NCI-H2227 (cell line): ENCODE data around the gene CRTAP.
"Not testable (repeated sequence)": the region's sequence is repeated elsewhere in the genome, so short reads cannot be mapped to it uniquely, and the experiment has no call there.

ENCODE experiments used
- DNase-seq: peaks from one replicate; lab custom pipeline; 2025; ENCODE audit not compliant: unreplicated experiment; lab: John Stamatoyannopoulos, UW

CRTAP gene

DNA sequence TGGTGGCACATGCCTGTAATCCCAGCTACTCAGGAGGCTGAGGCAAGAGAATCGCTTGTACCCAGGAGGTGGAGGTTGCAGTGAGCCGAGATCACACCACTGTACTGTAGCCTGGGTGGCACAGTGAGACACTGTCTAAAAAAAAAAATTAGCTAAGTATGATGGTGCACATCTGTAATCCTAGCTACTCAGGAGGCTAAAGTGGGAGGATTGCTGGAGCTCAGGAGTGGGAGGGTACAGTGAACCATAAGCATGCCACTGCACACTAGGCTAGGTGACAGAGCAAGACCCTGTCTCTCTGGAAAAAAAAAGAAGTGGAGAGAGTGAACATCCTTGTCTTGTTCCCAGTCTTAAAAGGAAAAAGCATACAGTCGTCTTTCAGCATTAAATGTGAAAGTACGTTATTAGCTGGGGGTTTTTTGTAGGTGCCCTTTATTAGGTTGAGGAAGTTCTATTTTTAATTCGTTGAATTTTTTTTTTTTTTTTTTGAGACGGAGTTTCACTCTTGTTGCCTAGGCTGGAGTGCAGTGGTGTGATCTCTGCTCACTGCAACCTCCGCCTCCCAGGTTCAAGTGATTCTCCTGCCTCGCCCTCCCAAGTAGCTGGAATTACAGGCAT, 25.3 kb downstream of the CRTAP start:
- not testable (repeated sequence) for DNase-seq

GRCh38 chr3:33139996-33140395, 26.2 kb downstream of the CRTAP start:
- DNase-seq = no peak

- no peak for DNase-seq
Observed at GRCh38 chr3:33141006-33141405, 27.2 kb downstream of the CRTAP start.

- no peak for DNase-seq
Observed at GRCh38 chr3:33144433-33144832, 30.6 kb downstream of the CRTAP start.

DNA sequence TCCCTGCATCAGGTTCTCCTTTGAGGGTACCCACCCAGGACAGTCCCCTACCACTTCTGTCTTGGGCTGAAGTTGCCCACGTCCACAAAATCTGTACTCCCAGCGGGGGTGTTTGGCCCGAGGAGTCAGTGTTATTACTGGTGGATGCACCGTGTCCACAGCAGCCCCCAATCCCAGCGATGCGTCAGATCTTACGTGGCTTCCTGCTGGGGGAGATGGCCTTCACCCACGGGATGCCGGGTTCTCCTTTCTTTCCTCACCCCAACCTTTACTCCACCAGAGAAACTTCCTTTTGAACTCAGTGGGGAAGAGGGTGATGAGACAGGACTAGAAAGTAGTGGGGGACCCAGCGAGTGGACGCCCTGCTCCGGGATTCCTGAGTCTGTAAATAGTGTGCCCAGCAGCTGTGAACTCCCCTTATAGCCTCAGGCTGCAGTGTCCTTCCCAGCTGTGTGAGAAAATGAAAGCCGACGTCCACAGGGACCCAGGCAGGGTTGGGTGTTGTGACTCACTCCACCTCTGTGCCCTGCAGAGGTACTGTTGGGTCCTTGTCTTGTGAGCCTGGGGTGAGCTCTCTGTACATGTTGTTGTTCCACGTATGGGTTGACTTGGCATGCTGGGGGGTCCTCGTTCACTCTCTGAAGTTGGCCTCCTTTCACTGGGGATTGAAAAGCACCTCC, 31.5 kb downstream of the CRTAP start:
- DNase-seq = no peak

DNA sequence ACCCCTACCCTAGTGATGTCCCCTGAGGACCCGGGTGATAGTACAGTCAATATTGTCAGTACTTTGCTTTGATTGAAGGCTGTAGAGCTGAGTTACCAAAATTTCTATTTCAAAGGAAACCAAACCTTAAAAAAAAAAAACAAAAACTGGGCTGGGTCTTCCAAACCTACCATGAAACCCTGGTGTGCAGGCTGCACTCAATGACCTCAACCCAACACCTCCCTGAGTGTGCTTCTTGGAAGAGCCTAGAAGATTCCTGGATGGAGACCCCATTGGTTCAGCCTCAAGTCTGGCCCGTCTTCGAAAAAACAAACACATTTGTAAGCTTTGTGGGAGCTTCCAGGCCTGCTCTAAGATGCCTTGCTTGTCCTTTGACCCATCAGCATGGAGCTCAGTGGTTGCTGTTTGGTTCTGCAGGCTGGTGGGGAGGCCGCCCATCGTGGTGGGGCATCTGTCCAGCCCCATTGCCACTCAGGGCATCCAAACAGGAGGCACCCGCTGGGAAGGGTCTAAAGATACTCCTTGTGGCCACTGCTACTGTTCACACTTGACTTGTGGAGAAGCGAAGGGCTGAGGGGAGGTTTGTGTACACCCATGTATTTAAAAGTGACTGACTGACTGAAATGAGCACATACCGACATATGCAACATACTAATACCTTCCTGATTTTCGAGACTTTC, 32.2 kb downstream of the CRTAP start:
- no peak for DNase-seq

DNA sequence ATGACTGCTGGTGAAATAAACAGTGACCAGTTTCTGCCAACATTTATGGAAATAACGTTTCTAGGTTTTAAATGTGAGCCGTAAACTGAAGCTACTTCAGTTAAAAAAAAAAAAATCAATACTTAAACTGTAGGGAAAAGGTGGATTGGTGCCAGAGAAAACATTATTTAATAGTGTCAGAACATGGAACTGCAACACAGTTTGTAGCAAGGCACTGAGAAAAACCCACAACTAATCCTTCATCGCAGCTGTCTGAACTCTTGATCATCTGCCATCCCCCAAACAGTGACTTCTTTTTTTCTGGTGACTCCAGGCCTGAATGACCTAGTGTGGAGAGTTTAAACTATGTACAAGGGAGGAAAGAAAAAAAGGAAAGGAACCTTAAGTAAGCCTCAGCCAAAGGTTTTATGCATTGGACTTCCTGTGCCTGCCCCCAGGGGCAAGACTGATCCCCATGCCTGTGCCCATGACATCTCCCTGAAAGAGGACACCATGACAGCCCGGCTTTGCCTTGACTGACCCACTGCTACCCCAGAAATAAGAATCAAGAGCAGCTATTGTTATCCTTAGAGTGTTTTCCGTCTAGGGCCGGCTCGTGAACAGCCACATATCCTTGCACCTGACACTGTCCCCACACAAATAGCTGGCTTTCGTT, 33.1 kb downstream of the CRTAP start:
- no peak for DNase-seq

DNA sequence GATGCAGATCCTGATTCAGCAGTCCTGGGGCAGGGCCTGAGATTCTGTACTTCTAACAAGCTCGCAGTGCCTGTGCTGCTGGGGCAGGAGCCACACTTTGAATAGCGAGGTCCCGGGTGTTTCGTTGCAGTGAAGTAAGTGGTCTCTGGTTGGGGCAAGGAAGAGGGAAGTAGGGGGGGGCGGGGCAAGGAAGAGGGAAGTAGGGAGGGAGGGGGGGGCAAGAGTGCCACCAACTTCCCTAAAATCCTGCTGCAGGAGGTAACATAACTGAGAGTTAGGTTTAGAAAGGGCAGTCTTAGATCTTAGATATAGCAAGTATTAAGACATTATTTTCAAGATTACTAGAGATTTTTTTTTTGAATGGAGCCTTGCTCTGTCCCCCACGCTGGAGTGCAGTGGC, 35.5 kb downstream of the CRTAP start:
- no peak for DNase-seq

DNA sequence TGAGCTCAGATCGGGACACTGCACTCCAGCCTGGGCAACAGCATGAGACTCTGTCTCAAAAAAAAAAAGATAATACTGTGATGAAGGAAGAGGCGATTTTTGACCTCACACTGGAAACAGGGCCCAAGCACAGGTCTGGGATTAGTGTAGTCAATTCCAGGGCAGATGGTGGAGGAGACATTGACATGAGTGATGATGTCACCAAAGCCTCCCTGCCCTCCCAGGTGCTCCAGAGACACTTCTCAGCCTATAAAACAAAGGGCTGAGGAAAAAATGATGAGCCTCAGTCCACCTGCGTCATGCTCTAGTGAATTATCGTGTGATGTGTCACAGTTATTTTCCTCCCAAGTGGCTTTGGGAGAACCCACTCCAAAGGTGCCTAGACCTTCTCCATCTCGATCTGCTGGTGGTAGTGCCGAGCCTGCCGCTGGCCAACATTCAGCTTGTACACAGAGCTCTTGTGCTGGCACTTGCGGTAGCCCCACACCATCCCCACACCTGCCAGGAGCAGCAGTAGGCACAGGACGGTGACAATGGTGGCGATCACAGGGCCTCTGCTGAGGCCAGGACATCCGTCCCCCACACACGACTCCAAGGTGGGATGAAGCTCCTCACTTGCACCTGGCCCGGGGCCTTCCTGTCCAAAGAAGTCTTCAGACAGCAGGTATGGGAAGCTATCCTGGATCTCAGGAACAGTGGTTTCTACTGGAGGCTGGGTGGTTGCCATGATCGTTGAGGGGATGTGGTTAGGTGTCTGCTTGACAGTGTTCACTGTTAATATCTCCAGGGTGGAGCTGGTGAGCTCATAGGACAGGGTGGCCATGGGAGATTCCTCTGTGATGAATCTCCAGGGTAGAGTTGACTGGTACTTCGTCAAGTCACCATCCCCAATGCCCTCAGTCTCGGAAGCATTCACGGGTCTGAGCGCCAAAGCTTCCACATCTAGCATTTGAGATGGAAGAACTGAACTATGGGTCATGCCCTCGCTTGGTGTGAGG, 38.8 kb downstream of the CRTAP start:
- DNase-seq = no peak

- no peak for DNase-seq
Observed at GRCh38 chr3:33153782-33154181, 40.0 kb downstream of the CRTAP start.

DNA sequence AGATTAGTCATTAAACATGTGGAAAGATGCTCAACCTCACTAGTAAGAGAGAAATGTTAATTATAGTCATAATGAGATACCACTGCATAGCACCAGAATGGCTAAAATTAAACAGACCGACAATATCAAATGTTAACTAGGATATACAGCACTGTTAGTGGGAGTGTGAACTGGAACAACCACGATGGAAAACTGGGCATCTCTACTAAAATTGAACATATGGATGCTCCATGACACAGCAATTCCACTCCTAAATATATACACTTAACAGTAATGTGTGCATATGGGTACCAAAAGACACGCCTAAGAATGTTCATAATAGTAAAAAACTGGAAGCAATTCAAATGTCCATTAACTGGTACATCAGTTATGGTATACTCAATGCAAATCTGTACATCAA, 41.5 kb downstream of the CRTAP start:
- DNase-seq = no peak

GRCh38 chr3:33159234-33159633, 45.4 kb downstream of the CRTAP start:
- DNase-seq = no peak

DNA sequence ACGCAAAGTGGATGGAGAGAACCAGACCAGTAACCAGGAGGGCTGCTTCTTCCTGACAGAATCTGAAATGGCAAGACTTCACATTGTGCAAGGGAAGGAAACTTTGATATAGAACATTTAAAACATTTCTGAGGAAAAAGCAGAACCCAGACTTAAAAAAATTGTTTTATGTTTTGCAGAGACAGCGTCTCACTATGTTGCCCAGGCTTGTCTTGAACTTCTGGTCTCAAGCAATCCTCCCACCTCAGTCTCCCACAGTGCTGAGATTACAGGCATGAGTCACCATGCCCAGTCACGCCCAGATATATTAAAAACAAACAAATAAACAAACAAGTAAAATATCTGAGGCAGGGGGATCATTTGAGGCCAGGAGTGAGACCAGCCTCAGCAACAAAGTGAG, 46.2 kb downstream of the CRTAP start:
- DNase-seq = no peak

GRCh38 chr3:33162621-33163020, 48.8 kb downstream of the CRTAP start:
- not testable (repeated sequence) for DNase-seq

DNA sequence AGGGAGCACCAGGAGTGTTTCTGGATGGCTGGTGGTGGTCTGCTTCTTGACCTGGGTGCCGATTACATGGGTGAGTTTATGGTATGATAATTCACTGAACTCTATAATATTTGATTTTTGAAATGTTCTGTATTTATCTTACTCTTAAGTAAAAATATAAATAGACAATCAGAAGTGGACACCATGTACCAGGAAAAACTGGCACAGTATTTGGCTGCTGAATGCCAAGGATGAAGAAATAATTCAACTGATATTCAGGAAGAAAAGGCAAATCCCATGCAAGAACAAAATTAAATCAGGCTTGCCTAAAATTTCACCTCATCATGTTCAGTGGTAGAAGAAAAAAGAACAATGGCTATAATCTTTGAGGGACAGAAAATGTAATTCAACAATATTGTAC, 51.6 kb downstream of the CRTAP start:
- no peak for DNase-seq

- no peak for DNase-seq
Observed at GRCh38 chr3:33166095-33166494, 52.3 kb downstream of the CRTAP start.

DNA sequence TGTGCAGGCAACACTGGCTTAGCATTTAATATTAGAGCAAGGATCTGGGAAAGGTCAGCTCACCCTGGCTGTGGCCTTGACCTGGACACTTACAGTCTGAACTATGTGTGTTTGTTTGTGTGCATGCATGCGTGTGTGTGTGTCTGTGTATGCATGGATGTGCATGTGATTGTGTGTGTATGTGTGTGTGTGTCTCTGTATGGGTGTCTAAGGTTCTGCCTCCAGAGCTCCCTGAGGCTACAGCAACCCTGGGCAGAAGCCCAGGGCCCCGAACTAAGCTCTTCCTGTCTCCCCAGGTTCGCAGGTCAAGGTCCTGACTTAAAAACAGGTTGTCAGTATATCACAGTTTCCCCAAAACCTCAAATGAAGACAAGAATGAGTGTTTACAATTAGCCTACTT, 53.5 kb downstream of the CRTAP start:
- DNase-seq = no peak

DNA sequence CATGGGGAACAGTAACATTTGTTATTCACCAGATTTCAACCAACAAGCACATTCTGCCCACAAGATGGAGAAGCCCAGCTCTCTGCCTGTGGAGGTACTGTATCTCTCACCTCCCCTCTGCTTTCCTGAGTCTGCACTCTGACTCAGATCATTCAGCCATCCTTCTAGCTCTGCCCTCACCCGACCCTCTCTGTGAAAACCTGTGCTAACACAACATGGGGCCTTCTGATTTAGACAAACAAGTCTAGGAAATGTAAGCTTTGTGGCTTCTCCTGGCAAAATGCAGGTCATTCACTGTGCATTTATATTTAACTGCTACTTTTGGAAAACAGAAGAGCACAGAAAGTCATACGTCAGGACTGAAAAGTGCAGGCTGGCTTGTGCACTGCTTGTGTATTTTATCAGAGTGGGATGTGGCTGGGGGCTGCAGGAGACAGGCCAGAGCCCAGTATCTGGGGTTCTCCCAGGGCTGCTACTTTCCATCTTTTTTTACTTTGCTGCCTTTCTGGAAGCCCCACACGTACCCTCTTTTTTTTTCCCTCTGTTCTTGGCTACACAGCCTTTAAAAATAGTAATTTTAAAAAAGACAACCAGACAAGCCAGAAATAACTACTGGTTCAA, 54.0 kb downstream of the CRTAP start:
- peak; percentile 17 for DNase-seq

DNA sequence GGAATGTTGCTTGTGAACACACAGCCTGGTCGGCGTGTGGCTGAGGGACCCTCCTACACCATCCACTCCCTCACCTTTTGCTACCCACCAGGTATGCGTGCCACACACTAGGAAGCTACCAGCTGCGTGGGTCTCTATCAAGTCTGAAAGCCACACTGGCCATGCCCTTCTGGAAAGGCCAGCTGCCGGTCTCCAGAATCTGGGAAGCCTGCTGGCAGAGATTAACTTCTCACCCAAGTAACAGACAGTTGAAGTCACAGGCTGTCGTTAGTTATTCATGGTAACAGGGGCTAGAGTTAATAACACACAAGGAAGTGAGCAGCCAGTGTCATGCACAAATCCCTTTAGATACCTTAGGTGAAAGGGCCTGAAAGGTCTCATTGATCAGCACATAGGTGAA, 56.7 kb downstream of the CRTAP start:
- no peak for DNase-seq

GRCh38 chr3:33171580-33171979, 57.8 kb downstream of the CRTAP start:
- no peak for DNase-seq
